ENCODE results near the gene NLRC3. TPM values are rescaled to one million over a fixed set of nuclear protein-coding genes. Genes with fewer than 3 reads are reported as not detected.

The NLRC3 gene
- total and polyA plus RNA-seq, 4 donors = 0.35 to 2.2 (median 1.0) TPM

GRCh38 chr16:3584412-3584811, 7.2 kb upstream of the NLRC3 start:
- DNase-seq (ENCODE audit: low spot score) = no peak
- TF ChIP-seq EGR1 (IDR thresholded peaks at IDR 0.05; ENCODE audit: low read depth in 2 of 2) (no peak), HNF4G (IDR thresholded peaks at IDR 0.05) (no peak), RAD21 (IDR thresholded peaks at IDR 0.05) (no peak), FOXA1 (IDR thresholded peaks at IDR 0.05) (no peak), ZBTB33 (IDR thresholded peaks at IDR 0.05) (no peak), FOXA2 (IDR thresholded peaks at IDR 0.05) (no peak), GABPA (IDR thresholded peaks at IDR 0.05 in 1 of 2, conservative IDR thresholded peaks at IDR 0.05 in 1 of 2) (no peak), CTCF (IDR thresholded peaks at IDR 0.05; ENCODE audit: low read depth, low read length, missing input control) (no peak), NR2F2 (IDR thresholded peaks at IDR 0.05) (no peak), HNF4A (conservative IDR thresholded peaks at IDR 0.05) (no peak), TAF1 (conservative IDR thresholded peaks at IDR 0.05) (no peak), YY1 (IDR thresholded peaks at IDR 0.05) (no peak), RXRA (IDR thresholded peaks at IDR 0.05) (no peak), REST (IDR thresholded peaks at IDR 0.05) (no peak), SP1 (IDR thresholded peaks at IDR 0.05) (no peak), ATF3 (IDR thresholded peaks at IDR 0.05) (no peak), JUND (IDR thresholded peaks at IDR 0.05) (no peak)
- TF ChIP-seq, protein P1, sequence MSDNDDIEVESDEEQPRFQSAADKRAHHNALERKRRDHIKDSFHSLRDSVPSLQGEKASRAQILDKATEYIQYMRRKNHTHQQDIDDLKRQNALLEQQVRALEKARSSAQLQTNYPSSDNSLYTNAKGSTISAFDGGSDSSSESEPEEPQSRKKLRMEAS (IDR thresholded peaks at IDR 0.05) = no peak
- WGBS = 99% methylated on average over 8 of the region's 8 CpGs
- Histone ChIP-seq H3K27ac (ENCODE audit: low read depth in 1 of 2, low read length in 2 of 2) (no peak overlapping the region), H3K9ac (ENCODE audit: low read depth in 1 of 2, low read length in 2 of 2) (no peak overlapping the region), H3K4me1 (ENCODE audit: control insufficient read depth in 4 of 4, insufficient read depth in 4 of 4, low read length in 3 of 4) (no peaks in the 10 kb centered on the region), H3K36me3 (ENCODE audit: control insufficient read depth in 4 of 4, insufficient read depth in 3 of 4, low read depth in 1 of 4, low read length in 3 of 4) (peaks cover 0 to 7% (median 1%) of the 10 kb centered on the region in 4 donors), H3K9me3 (ENCODE audit: control insufficient read depth in 4 of 4, low read length in 3 of 4) (no peaks in the 10 kb centered on the region), H3K27me3 (ENCODE audit: control insufficient read depth in 4 of 4, insufficient read depth in 4 of 4, low read length in 3 of 4) (no peaks in the 10 kb centered on the region), H3K4me3 (ENCODE audit: low read depth in 1 of 3, low read length in 3 of 3) (no peak overlapping the region)
